HEK293 (cell line): ENCODE results near the gene KRT7.

Experiments used
- ATF2 ChIP-seq: fragments of 450-650 bp; formaldehyde crosslinking; IDR thresholded peaks from 2 replicates; pipeline ENCODE4 v1.5.1; 2016; ENCODE audit warnings: missing biosample characterization, missing genetic modification characterization, low read depth
- KLF16 ChIP-seq: fragments of 450-650 bp; formaldehyde crosslinking; IDR thresholded peaks from 2 replicates; pipeline ENCODE4 v1.5.1; 2017; ENCODE audit warnings: missing biosample characterization, missing genetic modification characterization
- ZNF155 ChIP-seq: fragments of 450-650 bp; formaldehyde crosslinking; IDR thresholded peaks from 2 replicates; pipeline ENCODE4 v1.5.1; 2016; ENCODE audit warnings: missing biosample characterization, missing genetic modification characterization
- ZNF274 ChIP-seq, 2 experiments: fragments of 200-500 bp in 1 of 2; fragments of 450-650 bp in 1 of 2; sonication (Bioruptor generic) in 1 of 2; formaldehyde crosslinking in 1 of 2; IDR thresholded peaks; 2 replicates each; pipeline versions ENCODE4 v1.5.1 to v1.6.1; 2014 to 2016; ENCODE audit warnings: borderline replicate concordance in 1 of 2, inconsistent platforms in 1 of 2, low read length in 1 of 2, missing biosample characterization in 1 of 2, missing genetic modification characterization in 1 of 2
- ZNF514 ChIP-seq: fragments of 450-650 bp; formaldehyde crosslinking; IDR thresholded peaks from 2 replicates; pipeline ENCODE4 v1.5.1; 2016; ENCODE audit warnings: missing biosample characterization, missing genetic modification characterization
- ZNF76 ChIP-seq: fragments of 450-650 bp; formaldehyde crosslinking; IDR thresholded peaks from 2 replicates; pipeline ENCODE4; 2016; ENCODE audit warnings: low read depth, missing biosample characterization, missing genetic modification characterization, borderline replicate concordance
- ZNF776 ChIP-seq: fragments of 450-650 bp; formaldehyde crosslinking; IDR thresholded peaks from 2 replicates; pipeline ENCODE4 v1.5.0; 2017; ENCODE audit warnings: missing biosample characterization, missing genetic modification characterization, borderline replicate concordance
- TF ChIP-seq, protein P1 (sequence below): fragments of 450-650 bp; formaldehyde crosslinking; IDR thresholded peaks from 2 replicates; pipeline ENCODE4 v1.5.1; 2016; ENCODE audit warnings: missing biosample characterization, missing genetic modification characterization
- TF ChIP-seq, protein P2 (sequence below): fragments of 450-650 bp; formaldehyde crosslinking; conservative IDR thresholded peaks from 2 replicates; pipeline ENCODE4 v1.5.1; 2016; ENCODE audit warnings: low read depth, missing biosample characterization, missing genetic modification characterization
- TF ChIP-seq, protein P3 (sequence below): fragments of 450-650 bp; formaldehyde crosslinking; IDR thresholded peaks from 2 replicates; pipeline ENCODE4 v1.5.1; 2016; ENCODE audit warnings: missing biosample characterization, missing genetic modification characterization, borderline replicate concordance

DNA sequence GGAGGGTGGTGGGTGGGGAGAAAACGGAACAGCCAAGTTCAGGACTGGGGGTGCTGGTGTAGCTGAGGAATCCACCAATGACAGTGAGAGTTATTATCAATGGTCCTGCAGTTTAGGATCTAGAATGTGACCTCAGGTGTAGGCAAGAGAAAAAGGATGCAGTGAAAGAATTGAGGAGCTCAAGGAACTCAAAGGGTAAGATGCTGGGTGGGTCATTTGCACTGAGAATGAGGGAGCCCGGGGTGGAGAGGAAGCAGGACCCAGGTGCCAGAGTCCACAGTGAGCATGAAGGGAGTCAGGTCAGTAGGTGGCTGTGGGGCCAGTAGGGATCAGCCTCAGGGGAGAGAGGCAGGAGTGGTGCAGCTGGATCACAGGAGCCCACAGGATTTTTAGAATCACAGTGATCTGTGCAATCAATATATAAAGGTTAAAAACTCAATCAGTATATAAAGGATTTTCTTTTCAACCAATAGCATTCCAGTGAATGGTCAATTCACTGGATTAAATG lies 3.2 kb upstream of the KRT7 start:
- TF ChIP-seq, protein P1, sequence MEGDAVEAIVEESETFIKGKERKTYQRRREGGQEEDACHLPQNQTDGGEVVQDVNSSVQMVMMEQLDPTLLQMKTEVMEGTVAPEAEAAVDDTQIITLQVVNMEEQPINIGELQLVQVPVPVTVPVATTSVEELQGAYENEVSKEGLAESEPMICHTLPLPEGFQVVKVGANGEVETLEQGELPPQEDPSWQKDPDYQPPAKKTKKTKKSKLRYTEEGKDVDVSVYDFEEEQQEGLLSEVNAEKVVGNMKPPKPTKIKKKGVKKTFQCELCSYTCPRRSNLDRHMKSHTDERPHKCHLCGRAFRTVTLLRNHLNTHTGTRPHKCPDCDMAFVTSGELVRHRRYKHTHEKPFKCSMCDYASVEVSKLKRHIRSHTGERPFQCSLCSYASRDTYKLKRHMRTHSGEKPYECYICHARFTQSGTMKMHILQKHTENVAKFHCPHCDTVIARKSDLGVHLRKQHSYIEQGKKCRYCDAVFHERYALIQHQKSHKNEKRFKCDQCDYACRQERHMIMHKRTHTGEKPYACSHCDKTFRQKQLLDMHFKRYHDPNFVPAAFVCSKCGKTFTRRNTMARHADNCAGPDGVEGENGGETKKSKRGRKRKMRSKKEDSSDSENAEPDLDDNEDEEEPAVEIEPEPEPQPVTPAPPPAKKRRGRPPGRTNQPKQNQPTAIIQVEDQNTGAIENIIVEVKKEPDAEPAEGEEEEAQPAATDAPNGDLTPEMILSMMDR, result no peak
- TF ChIP-seq, protein P2, sequence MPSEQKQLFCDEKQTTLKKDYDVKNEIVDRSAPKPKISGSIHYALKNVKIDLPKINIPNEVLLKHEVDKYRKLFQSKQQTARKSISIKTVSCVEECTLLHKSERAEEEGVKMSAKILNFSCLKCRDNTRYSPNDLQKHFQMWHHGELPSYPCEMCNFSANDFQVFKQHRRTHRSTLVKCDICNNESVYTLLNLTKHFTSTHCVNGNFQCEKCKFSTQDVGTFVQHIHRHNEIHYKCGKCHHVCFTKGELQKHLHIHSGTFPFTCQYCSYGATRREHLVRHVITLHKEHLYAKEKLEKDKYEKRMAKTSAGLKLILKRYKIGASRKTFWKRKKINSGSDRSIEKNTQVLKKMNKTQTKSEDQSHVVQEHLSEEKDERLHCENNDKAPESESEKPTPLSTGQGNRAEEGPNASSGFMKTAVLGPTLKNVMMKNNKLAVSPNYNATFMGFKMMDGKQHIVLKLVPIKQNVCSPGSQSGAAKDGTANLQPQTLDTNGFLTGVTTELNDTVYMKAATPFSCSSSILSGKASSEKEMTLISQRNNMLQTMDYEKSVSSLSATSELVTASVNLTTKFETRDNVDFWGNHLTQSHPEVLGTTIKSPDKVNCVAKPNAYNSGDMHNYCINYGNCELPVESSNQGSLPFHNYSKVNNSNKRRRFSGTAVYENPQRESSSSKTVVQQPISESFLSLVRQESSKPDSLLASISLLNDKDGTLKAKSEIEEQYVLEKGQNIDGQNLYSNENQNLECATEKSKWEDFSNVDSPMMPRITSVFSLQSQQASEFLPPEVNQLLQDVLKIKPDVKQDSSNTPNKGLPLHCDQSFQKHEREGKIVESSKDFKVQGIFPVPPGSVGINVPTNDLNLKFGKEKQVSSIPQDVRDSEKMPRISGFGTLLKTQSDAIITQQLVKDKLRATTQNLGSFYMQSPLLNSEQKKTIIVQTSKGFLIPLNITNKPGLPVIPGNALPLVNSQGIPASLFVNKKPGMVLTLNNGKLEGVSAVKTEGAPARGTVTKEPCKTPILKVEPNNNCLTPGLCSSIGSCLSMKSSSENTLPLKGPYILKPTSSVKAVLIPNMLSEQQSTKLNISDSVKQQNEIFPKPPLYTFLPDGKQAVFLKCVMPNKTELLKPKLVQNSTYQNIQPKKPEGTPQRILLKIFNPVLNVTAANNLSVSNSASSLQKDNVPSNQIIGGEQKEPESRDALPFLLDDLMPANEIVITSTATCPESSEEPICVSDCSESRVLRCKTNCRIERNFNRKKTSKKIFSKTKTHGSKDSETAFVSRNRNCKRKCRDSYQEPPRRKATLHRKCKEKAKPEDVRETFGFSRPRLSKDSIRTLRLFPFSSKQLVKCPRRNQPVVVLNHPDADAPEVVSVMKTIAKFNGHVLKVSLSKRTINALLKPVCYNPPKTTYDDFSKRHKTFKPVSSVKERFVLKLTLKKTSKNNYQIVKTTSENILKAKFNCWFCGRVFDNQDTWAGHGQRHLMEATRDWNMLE (tag by site-specific recombination), result no peak
- TF ChIP-seq, protein P3, sequence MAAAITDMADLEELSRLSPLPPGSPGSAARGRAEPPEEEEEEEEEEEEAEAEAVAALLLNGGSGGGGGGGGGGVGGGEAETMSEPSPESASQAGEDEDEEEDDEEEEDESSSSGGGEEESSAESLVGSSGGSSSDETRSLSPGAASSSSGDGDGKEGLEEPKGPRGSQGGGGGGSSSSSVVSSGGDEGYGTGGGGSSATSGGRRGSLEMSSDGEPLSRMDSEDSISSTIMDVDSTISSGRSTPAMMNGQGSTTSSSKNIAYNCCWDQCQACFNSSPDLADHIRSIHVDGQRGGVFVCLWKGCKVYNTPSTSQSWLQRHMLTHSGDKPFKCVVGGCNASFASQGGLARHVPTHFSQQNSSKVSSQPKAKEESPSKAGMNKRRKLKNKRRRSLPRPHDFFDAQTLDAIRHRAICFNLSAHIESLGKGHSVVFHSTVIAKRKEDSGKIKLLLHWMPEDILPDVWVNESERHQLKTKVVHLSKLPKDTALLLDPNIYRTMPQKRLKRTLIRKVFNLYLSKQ, result no peak
- TF ChIP-seq ZNF776 (tag by site-specific recombination), result no peak
- TF ChIP-seq ZNF274 (IDR thresholded peaks at IDR 0.05; ENCODE audit: low read length), result no peak
- TF ChIP-seq ZNF274 (tag by site-specific recombination; IDR thresholded peaks at IDR 0.05; ENCODE audit: borderline replicate concordance), result no peak
- no peak for TF ChIP-seq ZNF76
- no peak for TF ChIP-seq ZNF514
- TF ChIP-seq KLF16, result no peak
- no peak for TF ChIP-seq ATF2 (tag by site-specific recombination)
- TF ChIP-seq ZNF155 (tag by site-specific recombination), result no peak
